ENCODE results near the gene C19orf44.
"Not testable (repeated sequence)": the region's sequence is repeated elsewhere in the genome, so short reads cannot be mapped to it uniquely, and the experiment has no call there.

Gene C19orf44

GRCh38 chr19:16495982-16496612 is at the start of gene C19orf44, which contains the start of gene CALR3:
TSS of gene C19orf44 (plus strand) at chr19:16496394. CDS start at chr19:16500793, 4,399 bp downstream.
TSS of gene CALR3 (minus strand) at chr19:16496167. CDS start at chr19:16496129, 38 bp downstream.
- DNase-seq: peak; percentile 81 to 98

GRCh38 chr19:16446724-16447368 is 49.3 kb upstream of the C19orf44 start:
- DNase-seq: peak in 1 of 2 donors; percentile 28

- DNase-seq: not testable (repeated sequence)
Measured at GRCh38 chr19:16448872-16449271, 47.3 kb upstream of the C19orf44 start.

GRCh38 chr19:16449330-16449961 is 46.7 kb upstream of the C19orf44 start:
- peak; percentile 7 to 23 for DNase-seq

- DNase-seq: no peak
Measured at GRCh38 chr19:16452325-16452724, 43.9 kb upstream of the C19orf44 start.

DNA sequence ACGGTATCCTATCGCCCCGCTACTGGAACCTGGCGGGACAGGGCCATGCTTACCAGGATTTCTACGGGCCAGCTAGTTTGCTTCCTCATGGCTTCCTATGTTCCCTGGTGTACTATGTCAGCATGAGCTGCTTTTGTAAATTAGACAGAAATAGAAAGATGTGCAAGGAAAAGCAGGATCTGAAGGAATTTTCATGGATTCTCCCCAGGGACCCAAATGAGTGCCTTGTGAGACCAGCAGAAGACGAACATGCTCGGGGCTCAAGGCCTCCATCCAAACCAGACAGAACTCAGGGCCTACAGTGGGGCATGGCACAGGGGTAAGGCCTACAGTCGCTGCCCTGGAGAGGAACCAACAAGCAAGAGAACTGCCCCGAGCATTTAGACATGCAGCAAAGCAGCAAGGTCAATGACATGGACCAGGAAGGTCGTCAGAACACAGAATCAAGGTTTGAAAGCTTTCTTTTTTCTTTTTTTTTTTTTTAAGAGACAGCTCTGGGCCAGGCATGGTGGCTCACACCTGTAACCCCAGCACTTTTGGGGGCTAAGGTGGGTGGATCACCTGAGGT is 41.8 kb upstream of the C19orf44 start:
- no peak for DNase-seq

DNA sequence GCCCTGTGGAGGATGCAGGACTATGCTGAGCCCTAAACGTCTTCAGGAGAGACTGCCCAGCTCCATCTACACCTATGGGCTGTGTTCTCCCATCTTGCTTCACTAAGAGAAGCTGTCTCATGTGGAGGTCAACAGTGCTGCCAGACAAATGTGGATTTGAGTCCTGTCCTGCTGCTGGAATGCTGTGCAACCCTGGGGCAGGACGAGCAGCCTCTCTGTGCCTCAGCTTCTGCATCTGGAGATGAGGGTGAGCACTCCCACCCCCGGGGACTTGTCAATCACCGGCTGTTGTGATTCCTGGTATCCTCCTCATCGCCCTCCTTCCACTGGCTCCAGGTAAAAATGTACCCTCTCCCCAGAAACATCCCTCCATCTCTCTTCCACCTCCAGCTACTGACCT is 40.7 kb upstream of the C19orf44 start:
- no peak for DNase-seq

- no peak for DNase-seq
Measured at GRCh38 chr19:16456652-16457194, 39.5 kb upstream of the C19orf44 start.

GRCh38 chr19:16457195-16457953 is 38.8 kb upstream of the C19orf44 start:
- DNase-seq: no peak

- no peak for DNase-seq
Measured at GRCh38 chr19:16457954-16458331, 38.3 kb upstream of the C19orf44 start.

DNA sequence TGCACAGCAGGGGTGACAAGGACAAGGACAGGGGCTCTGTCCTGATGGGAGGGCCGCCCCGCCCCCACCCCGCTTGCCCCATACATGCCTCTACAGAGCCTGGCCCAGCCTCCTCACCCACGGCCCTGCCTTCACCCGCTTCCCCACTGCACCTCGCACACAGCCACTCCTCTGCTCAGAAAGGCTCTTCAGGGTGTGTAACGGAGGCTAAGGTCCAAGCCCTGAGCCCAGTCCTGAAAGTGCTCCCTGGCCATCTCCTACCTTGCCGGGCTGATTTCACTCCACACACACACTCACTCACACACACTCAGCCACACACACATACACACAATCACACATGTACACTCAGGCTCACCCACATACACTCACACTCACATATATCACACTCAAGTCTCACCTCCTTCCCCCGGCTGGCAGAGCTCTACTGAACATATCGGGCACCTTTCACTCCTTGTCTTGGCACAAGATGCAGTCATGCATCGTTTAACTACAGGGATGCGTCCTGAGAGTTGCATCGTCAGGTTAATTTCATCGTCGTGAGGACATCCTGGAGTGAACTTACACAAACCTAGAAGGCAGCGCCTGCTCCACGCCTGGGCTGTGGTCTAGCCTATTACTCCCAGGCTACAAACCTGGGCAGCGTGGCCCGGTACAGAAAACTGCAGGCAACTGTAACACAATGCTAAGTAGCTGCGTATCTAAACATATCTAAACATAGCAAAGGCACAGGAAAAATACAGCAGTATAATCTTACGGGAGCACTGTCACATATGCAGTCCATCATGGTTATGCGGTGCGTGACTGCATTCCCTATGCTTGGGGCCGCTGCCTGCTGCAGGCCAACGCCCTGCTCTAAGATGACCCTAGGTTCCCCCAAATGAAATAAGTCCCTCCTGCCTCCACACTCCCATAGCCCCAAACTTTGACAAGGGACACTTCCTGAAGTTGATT is 37.5 kb upstream of the C19orf44 start:
- no peak for DNase-seq

DNA sequence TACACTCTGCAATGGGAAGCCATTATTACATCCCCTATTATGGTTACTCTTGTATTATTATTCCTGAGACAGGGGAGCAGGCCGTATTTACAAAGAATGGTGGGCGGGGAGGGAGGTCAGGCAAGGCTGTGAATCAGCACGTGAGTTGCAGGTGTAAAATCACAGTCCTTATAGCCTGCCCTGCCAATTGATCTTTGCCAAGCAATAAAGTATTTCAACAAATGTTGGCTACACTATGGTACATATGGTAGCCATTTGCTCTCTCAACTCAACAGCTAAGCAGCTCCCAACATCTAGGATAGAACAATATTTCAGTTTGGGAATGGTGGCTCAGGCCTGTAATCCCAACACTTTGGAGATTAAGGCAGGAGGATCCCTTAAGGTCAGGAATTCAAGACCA is 36.5 kb upstream of the C19orf44 start:
- DNase-seq: no peak

DNA sequence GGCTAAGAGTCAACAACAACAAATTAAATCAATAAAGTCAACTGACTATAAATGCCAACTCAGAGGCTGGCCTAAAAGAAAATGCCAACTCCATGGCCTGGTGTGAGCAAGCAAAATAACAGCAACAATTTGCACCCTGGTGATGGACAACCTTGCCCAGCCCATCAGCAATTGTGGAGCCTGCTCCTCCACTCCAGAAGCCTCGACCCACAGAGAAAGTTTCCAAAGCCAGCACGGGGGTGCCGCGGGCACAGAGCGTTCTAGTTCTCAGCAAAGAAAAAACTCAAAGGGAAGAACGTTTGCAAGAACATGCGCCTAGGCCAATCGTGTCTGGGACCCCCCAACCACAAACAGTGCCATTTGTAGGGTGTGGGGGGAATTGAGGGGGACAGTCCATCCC is 35.7 kb upstream of the C19orf44 start:
- DNase-seq: no peak

- DNase-seq: no peak
Measured at GRCh38 chr19:16461630-16462051, 34.6 kb upstream of the C19orf44 start.

- DNase-seq: no peak
Measured at GRCh38 chr19:16462757-16463250, 33.4 kb upstream of the C19orf44 start.

DNA sequence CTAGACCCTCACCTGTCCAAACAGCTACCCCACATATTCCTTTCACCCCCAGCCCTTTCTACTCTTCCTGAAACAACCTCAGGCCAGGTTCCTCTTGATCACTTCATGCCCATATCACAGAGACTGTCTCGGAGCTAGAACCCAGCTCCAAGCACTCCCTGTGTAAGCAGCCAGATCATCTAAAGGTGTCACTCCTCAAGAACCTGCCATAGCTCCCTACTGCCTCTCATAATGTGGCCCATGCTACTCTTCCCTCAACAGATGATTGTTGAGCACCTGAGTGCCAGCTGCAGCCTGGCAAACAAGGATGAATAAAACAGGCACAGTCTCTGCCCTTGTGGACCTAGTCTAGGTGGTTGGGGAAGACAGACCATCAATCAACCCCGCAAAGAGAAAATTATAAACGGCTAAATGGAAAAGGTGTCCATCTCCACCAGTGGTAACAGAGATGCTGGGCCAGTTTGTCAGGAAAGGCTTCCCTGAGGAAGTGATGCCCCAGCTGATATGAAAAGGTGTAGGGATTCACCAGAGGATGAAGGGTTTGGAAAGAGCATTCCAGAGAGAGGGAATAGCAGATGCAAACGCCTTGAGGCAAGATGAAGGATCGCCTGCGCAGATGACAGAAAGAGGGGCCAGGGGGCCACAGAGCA is 32.7 kb upstream of the C19orf44 start:
- no peak for DNase-seq

DNA sequence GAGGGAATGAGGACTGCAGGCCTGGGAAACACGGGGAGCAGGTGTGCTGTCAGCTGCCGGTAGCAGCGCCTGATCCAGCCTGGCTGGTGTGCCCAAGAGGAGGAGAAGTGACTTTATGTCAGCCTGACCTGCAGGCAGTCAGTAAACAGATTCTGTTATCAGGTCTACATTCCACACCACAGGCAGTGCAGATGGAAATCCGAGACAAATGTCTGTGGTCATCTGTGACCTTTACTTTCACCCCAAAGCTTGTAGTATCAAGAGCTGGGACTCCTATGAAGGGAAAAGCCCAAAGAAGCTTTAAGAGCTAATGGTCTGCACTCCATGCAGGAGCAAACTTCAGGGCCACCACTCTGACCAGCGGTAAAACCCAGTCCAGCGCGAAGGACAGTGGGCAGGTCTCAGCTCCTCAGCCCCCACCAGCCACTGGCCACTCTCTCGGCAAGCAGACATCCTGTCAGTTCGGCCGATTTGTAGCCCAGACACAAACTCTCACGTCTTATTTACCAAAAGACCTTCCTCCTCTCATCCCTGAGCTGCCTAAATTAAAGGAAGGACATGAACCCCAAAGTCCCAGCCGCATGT is 32.1 kb upstream of the C19orf44 start:
- DNase-seq: no peak

DNA sequence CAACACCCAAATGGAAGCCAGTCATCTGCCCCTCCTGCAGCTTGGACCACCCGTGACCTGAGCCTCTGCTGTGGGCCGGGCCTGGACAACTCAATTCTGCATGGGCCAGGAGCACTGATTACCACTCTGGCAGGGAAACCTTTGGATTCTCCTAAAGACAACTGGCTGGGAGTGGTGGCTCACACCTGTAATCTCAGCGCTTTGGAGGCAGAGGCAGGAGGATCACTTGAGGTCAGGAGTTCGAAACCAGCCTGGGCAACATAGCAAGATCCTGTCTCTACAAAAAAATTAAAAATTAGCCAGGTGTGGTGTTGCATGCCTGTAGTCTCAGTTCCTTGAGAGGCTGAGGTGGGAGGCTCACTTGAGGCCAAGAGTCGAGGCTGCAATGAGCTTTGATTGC is 31.0 kb upstream of the C19orf44 start:
- no peak for DNase-seq

- DNase-seq: not testable (repeated sequence)
Measured at GRCh38 chr19:16466802-16467427, 29.3 kb upstream of the C19orf44 start.

- no peak for DNase-seq
Measured at GRCh38 chr19:16467581-16467980, 28.6 kb upstream of the C19orf44 start.
